Thyroid gland (tissue), 4 donors: ENCODE results near the gene AGXT2. TPM values are rescaled to one million over a fixed set of nuclear protein-coding genes. Genes with fewer than 3 reads are reported as not detected.

Experiments used
- DNase-seq, 2 donors: peaks; one replicate each; pipeline ENCODE4 v3.0.0-alpha.2; 2019
- H3K27ac ChIP-seq, 3 donors: fragments of 200-600 bp; sonication (generic); 1 replicate in 2 of 3; 2 replicates in 1 of 3; pipeline ENCODE4 v1.5.1; 2016 to 2019; ENCODE audit warnings: mild to moderate bottlenecking in 1 of 3, moderate library complexity in 1 of 3
- H3K27me3 ChIP-seq: fragments of 200-600 bp; sonication (generic); one replicate; pipeline ENCODE4 v1.5.1; 2019
- H3K36me3 ChIP-seq, 2 donors: fragments of 200-600 bp; sonication (generic); one replicate each; pipeline ENCODE4 v1.5.1; 2016 to 2019
- H3K4me1 ChIP-seq, 2 donors: fragments of 200-600 bp; sonication (generic); one replicate each; pipeline ENCODE4 v1.5.1; 2017 to 2019
- H3K4me3 ChIP-seq, 3 donors: fragments of 200-600 bp; sonication (generic); replicated peaks in 1 of 3; 1 replicate in 2 of 3; 2 replicates in 1 of 3; pipeline ENCODE4 v1.5.1; 2016; ENCODE audit warnings: mild to moderate bottlenecking in 1 of 3
- H3K9me3 ChIP-seq: fragments of 200-600 bp; sonication (generic); one replicate; pipeline ENCODE4 v1.5.1; 2017
- POLR2A ChIP-seq, 2 donors: fragments of 450-650 bp; IDR thresholded peaks; one replicate each; pipeline ENCODE4 v1.6.1; 2017; ENCODE audit warnings: antibody characterized with exemption in 2 of 2, mild to moderate bottlenecking in 2 of 2, moderate library complexity in 1 of 2
- WGBS, 2 donors: methylation state at CpG; one replicate each; pipeline ENCODE4 v1.1.5; 2017; 5-methylcytosine and 5-hydroxymethylcytosine counted together
- intact Hi-C: fragments of 100-400 bp; cut with DNase I; formaldehyde crosslinking; loops from one replicate; pipeline ENCODE4 v1.15.1; 2023
- total RNA-seq, 4 donors: library from RNA; depleted of rRNA; stranded (reverse); fragments of >200 nt; gene quantifications; one replicate each; pipeline ENCODE4 v1.2.3, GENCODE V29; 2016
- TF ChIP-seq, protein P1 (sequence below), 6 experiments: fragments of 200-600 bp in 3 of 6; fragments of 450-650 bp in 3 of 6; sonication (generic) in 3 of 6; IDR thresholded peaks; one replicate each; pipeline ENCODE4 v1.5.1; 2016 to 2019; ENCODE audit warnings: antibody characterized with exemption in 6 of 6, mild to moderate bottlenecking in 2 of 6, inconsistent platforms in 1 of 6, moderate library complexity in 1 of 6

The AGXT2 gene
- total RNA-seq, 4 donors from 2014 or later: not detected

DNA sequence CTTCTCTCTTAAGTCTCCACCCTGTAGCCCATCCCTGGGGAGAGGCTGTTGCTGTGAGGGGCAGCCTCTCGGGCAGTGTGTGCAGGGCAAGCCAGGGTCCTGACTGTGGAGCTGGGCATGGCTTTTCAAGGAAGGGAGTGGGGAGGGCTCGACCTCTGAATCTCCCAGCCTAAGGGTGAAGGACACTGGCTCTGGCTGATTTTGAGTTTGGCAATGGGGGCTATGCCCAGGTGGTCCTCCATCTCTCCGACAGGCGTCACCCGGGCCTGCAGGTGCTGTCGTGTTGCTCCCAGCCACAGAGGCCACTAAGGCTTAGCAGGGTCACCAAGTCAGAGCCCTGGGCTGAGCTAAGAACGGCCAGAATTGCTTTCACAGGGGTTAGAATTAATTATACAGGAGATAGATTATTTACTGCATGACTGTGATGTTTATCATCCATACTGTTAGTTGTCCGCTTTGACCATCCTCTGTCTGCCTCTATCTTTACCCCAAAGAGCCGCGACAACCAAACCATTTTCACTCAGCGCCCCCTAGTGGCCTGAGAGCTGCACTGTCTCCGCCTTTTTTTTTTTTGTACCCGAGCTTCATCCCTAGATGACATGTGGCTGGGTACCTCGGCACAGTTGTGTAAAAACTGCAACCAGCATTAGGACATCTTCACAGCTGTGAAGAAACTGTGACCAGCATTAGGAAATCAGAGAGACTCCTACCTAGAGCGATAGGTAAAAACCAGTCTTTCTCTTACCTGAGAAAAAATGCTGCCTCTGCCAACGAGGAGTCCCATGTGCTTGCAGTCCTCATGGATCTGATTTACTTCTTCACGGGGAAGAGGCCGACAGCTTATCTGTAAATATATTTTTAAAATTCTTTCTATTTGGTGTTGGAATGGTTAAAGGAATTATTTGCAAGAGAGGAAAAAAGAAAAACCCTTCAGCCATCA is 44.5 kb downstream of the AGXT2 start:
- whole genome bisulfite sequencing, 2 donors: 40 to 47% methylated on average over 17 to 18 of the region's 18 CpGs
- H3K36me3 ChIP-seq: no peaks in the 10 kb centered on the region
- intact Hi-C loops: loop anchor here (10.0 kb wide), 1 partner anchor 518 kb away; no protein-coding TSS in a partner anchor
- peak; percentile 49 to 68 for DNase-seq
- no peaks in the 10 kb centered on the region for H3K27me3 ChIP-seq
- H3K4me1 ChIP-seq: no peaks in the 10 kb centered on the region
- TF ChIP-seq, protein P1, sequence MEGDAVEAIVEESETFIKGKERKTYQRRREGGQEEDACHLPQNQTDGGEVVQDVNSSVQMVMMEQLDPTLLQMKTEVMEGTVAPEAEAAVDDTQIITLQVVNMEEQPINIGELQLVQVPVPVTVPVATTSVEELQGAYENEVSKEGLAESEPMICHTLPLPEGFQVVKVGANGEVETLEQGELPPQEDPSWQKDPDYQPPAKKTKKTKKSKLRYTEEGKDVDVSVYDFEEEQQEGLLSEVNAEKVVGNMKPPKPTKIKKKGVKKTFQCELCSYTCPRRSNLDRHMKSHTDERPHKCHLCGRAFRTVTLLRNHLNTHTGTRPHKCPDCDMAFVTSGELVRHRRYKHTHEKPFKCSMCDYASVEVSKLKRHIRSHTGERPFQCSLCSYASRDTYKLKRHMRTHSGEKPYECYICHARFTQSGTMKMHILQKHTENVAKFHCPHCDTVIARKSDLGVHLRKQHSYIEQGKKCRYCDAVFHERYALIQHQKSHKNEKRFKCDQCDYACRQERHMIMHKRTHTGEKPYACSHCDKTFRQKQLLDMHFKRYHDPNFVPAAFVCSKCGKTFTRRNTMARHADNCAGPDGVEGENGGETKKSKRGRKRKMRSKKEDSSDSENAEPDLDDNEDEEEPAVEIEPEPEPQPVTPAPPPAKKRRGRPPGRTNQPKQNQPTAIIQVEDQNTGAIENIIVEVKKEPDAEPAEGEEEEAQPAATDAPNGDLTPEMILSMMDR (IDR thresholded peaks at IDR 0.05): peak; percentile 41 to 87 (median 74)
- TF ChIP-seq POLR2A (IDR thresholded peaks at IDR 0.05): no peak
- no peak overlapping the region for H3K4me3 ChIP-seq
- no peaks in the 10 kb centered on the region for H3K9me3 ChIP-seq
- H3K27ac ChIP-seq: no peak overlapping the region

DNA sequence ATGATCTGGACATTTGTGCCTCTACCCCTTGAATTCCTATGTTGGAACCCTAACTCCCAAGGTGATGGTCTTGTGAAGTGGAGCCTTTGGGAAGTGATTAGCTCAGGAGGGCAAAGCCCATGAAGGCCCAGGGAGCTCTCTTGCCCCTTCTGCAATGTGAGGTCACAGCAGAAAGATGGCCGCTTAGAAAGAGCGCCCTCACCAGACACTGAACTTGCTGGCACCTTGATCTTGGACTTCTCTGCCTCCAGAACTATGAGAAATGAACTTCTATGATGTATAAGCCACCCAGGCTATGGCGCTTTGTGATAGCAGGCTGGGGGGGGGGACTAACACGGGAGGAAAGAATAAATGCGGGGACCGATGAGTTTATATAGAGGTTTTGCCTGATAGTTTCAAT is 45.3 kb downstream of the AGXT2 start:
- Histone ChIP-seq H3K36me3 (no peaks in the 10 kb centered on the region), H3K9me3 (no peaks in the 10 kb centered on the region), H3K27me3 (no peaks in the 10 kb centered on the region), H3K4me3 (no peak overlapping the region), H3K27ac (no peak overlapping the region), H3K4me1 (peaks cover 0 to 6% of the 10 kb centered on the region in 2 donors)
- no peak for TF ChIP-seq POLR2A (IDR thresholded peaks at IDR 0.05)
- TF ChIP-seq, protein P1 (IDR thresholded peaks at IDR 0.05): no peak
- WGBS, 2 donors: 95 to 97% methylated on average over 6 of the region's 6 CpGs
- DNase-seq: no peak
- intact Hi-C loops: loop anchor here (10.0 kb wide), 1 partner anchor 518 kb away; no protein-coding TSS in a partner anchor

DNA sequence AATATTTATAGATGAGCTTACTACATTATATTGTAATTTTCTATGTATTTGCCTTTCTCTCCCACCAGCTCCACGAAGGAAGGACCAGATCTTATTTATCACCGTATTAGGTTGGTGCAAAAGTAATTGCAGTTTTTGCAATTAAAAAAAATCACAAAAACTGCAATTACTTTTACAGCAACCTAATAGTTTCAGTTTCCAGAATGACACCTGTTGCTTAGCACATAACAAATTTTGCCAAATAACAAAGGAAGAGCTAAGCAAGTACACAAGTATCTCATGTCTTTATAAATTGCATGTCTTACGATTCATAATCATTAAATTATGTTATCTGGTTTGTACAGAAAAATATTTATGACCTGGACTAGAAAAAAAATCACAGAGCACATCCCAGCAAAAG is 45.9 kb downstream of the AGXT2 start:
- 58 to 87% methylated on average over 3 of the region's 3 CpGs for WGBS, 2 donors

GRCh38 chr5:34998058-34998789 is 49.5 kb downstream of the AGXT2 start:
- 25 to 37% methylated on average over 6 of the region's 6 CpGs for WGBS, 2 donors
- H3K36me3 ChIP-seq: no peaks in the 10 kb centered on the region
- H3K4me1 ChIP-seq: peaks cover 0 to 6% of the 10 kb centered on the region in 2 donors
- peak; percentile 79 to 80 for DNase-seq
- no peak overlapping the region for H3K4me3 ChIP-seq
- TF ChIP-seq POLR2A (IDR thresholded peaks at IDR 0.05): no peak
- TF ChIP-seq, protein P1 (IDR thresholded peaks at IDR 0.05): no peak
- H3K27me3 ChIP-seq: no peaks in the 10 kb centered on the region
- no peaks in the 10 kb centered on the region for H3K9me3 ChIP-seq
- peak overlapping the region in 2 of 3 donors; percentile 17 to 47 for H3K27ac ChIP-seq
- intact Hi-C loops: no loop called here

More for the DNA sequence above, 45.9 kb downstream of the AGXT2 start:
- Histone ChIP-seq H3K4me3 (no peak overlapping the region), H3K4me1 (peaks cover 0 to 6% of the 10 kb centered on the region in 2 donors), H3K27ac (no peak overlapping the region), H3K9me3 (no peaks in the 10 kb centered on the region), H3K36me3 (no peaks in the 10 kb centered on the region), H3K27me3 (no peaks in the 10 kb centered on the region)
- DNase-seq: no peak
- intact Hi-C loops: loop anchor here (10.0 kb wide), 1 partner anchor 517 kb away; no protein-coding TSS in a partner anchor
- TF ChIP-seq, protein P1 (IDR thresholded peaks at IDR 0.05): no peak
- TF ChIP-seq POLR2A (IDR thresholded peaks at IDR 0.05): no peak
